Measurements from ENCODE around the gene BNC1. TPM values are rescaled to one million over a fixed set of nuclear protein-coding genes. Genes with fewer than 3 reads are reported as not detected.

The BNC1 gene
- total RNA-seq, 1 donor from 2014 or later = 14.4 TPM

DNA sequence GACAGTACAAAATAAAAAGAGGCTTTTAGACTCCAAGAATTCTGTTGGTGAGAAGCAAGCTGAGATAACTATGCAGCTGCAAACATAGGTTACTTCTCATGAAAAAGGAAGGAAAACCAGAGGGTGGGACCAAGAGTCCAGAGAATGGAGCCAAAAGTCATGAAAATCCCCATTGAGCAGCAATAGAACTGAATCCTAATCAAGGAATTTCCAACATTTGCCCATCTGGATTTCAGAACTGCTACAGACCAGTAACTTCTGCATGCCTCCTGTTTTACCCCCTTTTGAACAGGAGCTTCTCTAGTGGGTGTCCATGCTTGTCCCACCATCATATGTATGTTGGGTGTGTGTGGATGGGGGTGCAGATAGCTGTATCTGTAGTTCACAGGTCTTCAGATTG is 33.6 kb upstream of the BNC1 start:
- TF ChIP-seq, protein P1, sequence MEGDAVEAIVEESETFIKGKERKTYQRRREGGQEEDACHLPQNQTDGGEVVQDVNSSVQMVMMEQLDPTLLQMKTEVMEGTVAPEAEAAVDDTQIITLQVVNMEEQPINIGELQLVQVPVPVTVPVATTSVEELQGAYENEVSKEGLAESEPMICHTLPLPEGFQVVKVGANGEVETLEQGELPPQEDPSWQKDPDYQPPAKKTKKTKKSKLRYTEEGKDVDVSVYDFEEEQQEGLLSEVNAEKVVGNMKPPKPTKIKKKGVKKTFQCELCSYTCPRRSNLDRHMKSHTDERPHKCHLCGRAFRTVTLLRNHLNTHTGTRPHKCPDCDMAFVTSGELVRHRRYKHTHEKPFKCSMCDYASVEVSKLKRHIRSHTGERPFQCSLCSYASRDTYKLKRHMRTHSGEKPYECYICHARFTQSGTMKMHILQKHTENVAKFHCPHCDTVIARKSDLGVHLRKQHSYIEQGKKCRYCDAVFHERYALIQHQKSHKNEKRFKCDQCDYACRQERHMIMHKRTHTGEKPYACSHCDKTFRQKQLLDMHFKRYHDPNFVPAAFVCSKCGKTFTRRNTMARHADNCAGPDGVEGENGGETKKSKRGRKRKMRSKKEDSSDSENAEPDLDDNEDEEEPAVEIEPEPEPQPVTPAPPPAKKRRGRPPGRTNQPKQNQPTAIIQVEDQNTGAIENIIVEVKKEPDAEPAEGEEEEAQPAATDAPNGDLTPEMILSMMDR (IDR thresholded peaks at IDR 0.05; ENCODE audit: unreplicated experiment) = no peak
- DNase-seq (ENCODE audit: low spot score) = no peak
- Mint-ChIP-seq H3K36me3 (ENCODE audit: low read depth, unreplicated experiment) (no peaks in the 10 kb centered on the region), H3K9me3 (ENCODE audit: unreplicated experiment) (no peaks in the 10 kb centered on the region), H3K4me1 (ENCODE audit: unreplicated experiment) (peaks cover 7% of the 10 kb centered on the region), H3K4me3 (ENCODE audit: unreplicated experiment) (no peak overlapping the region), H3K27ac (ENCODE audit: unreplicated experiment) (no peak overlapping the region), H3K27me3 (ENCODE audit: unreplicated experiment) (no peaks in the 10 kb centered on the region)

DNA sequence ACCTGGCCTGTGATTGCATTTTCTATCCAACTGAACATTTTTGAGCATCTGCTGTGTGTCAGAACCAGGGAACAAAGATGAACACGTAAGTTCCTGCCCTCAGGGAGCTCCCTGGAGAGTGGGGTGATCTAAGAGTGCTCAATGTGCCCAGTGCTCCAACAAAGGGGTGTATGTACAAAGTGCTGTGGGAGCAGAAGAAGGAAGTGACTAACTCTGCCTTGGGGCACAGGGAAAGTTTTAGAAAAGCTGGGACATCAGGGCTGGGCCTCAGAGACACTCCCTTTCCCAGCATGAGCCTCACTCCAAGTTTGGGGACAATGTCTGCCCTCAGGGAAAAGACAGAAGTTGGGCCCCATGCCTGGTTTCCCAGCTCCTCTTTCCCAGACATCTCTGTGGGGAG is 27.6 kb upstream of the BNC1 start:
- TF ChIP-seq, protein P1 (IDR thresholded peaks at IDR 0.05; ENCODE audit: unreplicated experiment) = no peak
- H3K4me3 Mint-ChIP-seq (ENCODE audit: unreplicated experiment) = no peak overlapping the region
- H3K9me3 Mint-ChIP-seq (ENCODE audit: unreplicated experiment) = no peaks in the 10 kb centered on the region
- peaks cover 33% of the 10 kb centered on the region for H3K4me1 Mint-ChIP-seq (ENCODE audit: unreplicated experiment)
- H3K27me3 Mint-ChIP-seq (ENCODE audit: unreplicated experiment) = no peaks in the 10 kb centered on the region
- H3K36me3 Mint-ChIP-seq (ENCODE audit: low read depth, unreplicated experiment) = no peaks in the 10 kb centered on the region
- no peak for DNase-seq (ENCODE audit: low spot score)
- H3K27ac Mint-ChIP-seq (ENCODE audit: unreplicated experiment) = no peak overlapping the region

DNA sequence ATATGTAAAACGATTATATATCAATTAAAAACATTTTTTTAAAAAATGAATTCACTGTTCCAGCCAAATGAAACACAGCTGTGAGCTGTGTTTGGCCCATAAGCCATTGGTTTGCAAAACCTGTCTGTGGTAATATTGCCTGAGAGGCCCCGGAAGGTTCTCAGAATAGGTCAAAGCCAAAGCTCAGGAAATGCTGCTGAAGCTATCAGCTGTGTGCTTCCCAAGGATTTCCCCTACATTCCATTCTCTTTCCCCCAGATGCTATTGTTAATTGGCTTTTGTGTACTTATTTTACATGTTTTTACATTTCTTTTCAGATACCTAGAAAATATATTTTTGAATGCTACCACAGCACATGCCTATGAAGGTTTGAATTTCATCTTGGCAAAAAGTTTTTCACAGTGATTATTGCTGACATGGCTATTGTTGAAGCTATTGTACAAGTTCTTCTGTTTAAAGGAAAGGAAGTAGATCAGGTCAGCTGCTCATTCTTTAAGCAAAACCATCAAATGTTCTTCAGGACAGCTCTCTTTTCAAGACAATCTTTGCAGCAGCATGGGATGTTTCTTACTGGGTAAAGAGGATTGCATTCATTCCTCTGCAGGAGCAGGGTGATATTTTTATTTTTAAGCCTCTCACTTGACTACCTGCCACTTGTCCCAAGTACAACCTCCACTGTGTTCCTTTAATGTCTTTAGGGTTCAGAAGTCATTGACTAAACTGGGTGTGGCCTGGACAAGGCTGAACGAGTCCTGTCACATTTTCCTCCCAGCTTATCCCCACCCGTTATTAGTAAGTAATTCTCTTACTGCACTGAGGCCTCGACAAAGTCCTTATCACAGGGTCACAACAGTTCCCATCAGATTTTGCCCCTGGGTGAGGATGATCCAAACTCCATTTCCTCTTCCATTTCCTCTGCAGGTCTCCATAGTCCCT is 26.3 kb upstream of the BNC1 start:
- TF ChIP-seq, protein P1 (IDR thresholded peaks at IDR 0.05; ENCODE audit: unreplicated experiment) = no peak
- peak overlapping the region; percentile 8 for H3K4me3 Mint-ChIP-seq (ENCODE audit: unreplicated experiment)
- no peak for DNase-seq (ENCODE audit: low spot score)
- no peaks in the 10 kb centered on the region for H3K9me3 Mint-ChIP-seq (ENCODE audit: unreplicated experiment)
- H3K27ac Mint-ChIP-seq (ENCODE audit: unreplicated experiment) = peak overlapping the region; percentile 70
- H3K4me1 Mint-ChIP-seq (ENCODE audit: unreplicated experiment) = peaks cover 38% of the 10 kb centered on the region
- no peaks in the 10 kb centered on the region for H3K27me3 Mint-ChIP-seq (ENCODE audit: unreplicated experiment)
- no peaks in the 10 kb centered on the region for H3K36me3 Mint-ChIP-seq (ENCODE audit: low read depth, unreplicated experiment)

DNA sequence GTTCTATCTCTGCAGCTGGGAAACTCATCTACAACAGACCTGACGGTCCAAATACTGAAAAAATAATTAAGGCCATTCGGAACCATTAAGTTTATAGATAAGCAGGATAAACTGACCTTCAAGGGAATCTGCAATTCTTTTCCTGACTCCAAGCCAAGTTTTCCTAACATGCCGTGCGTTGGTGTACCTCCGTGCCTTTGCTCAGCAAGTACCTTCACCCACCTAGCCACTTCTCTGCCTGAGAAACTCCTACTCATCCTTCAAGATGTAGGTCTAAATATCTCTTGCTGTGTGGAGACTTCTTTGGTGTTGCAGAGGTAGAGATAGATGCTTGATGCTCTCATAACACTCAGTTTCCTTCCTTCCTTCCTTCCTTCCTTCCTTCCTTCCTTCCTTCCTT is 24.2 kb upstream of the BNC1 start:
- Mint-ChIP-seq H3K9me3 (ENCODE audit: unreplicated experiment) (no peaks in the 10 kb centered on the region), H3K4me3 (ENCODE audit: unreplicated experiment) (no peak overlapping the region), H3K27ac (ENCODE audit: unreplicated experiment) (no peak overlapping the region), H3K4me1 (ENCODE audit: unreplicated experiment) (peaks cover 46% of the 10 kb centered on the region), H3K27me3 (ENCODE audit: unreplicated experiment) (no peaks in the 10 kb centered on the region), H3K36me3 (ENCODE audit: low read depth, unreplicated experiment) (no peaks in the 10 kb centered on the region)
- no peak for DNase-seq (ENCODE audit: low spot score)
- TF ChIP-seq, protein P1 (IDR thresholded peaks at IDR 0.05; ENCODE audit: unreplicated experiment) = no peak

DNA sequence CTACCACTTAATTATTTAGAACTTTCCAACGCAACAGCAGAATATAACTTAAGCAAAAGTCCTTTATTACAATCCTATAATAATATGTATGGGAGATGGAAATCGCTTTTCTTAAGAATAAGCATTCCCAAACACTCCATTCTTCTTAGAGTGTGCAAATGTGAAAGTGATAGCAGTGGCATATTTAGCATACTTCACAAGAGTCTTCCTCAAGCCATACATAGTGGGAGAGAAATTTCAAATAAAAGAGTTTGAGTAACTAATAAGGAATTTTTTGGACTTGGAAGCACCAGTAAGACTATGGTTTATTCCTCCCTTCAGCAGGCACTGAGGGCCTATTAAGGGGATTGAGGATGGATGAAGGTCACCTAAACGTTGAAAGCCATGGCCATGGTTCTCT is 22.1 kb upstream of the BNC1 start:
- Mint-ChIP-seq H3K9me3 (ENCODE audit: unreplicated experiment) (no peaks in the 10 kb centered on the region), H3K4me1 (ENCODE audit: unreplicated experiment) (peaks cover 43% of the 10 kb centered on the region), H3K27ac (ENCODE audit: unreplicated experiment) (no peak overlapping the region), H3K36me3 (ENCODE audit: low read depth, unreplicated experiment) (no peaks in the 10 kb centered on the region), H3K4me3 (ENCODE audit: unreplicated experiment) (no peak overlapping the region), H3K27me3 (ENCODE audit: unreplicated experiment) (no peaks in the 10 kb centered on the region)
- TF ChIP-seq, protein P1 (IDR thresholded peaks at IDR 0.05; ENCODE audit: unreplicated experiment) = no peak
- no peak for DNase-seq (ENCODE audit: low spot score)

Data from endothelial cell (in vitro differentiated cells).